WI38 (cell line): ENCODE results near the gene ALDH16A1.

ENCODE experiments used
- H3K4me3 ChIP-seq: 2 replicates; pipeline ENCODE4 v1.5.1; 2011; ENCODE audit warnings: low read depth, mild to moderate bottlenecking, control low read depth, low read length
- TF ChIP-seq, protein P1 (sequence below): IDR thresholded peaks from 2 replicates; pipeline ENCODE4 v1.5.1; 2012; ENCODE audit warnings: low read depth, mild to moderate bottlenecking, control low read depth, low read length

The ALDH16A1 gene

DNA sequence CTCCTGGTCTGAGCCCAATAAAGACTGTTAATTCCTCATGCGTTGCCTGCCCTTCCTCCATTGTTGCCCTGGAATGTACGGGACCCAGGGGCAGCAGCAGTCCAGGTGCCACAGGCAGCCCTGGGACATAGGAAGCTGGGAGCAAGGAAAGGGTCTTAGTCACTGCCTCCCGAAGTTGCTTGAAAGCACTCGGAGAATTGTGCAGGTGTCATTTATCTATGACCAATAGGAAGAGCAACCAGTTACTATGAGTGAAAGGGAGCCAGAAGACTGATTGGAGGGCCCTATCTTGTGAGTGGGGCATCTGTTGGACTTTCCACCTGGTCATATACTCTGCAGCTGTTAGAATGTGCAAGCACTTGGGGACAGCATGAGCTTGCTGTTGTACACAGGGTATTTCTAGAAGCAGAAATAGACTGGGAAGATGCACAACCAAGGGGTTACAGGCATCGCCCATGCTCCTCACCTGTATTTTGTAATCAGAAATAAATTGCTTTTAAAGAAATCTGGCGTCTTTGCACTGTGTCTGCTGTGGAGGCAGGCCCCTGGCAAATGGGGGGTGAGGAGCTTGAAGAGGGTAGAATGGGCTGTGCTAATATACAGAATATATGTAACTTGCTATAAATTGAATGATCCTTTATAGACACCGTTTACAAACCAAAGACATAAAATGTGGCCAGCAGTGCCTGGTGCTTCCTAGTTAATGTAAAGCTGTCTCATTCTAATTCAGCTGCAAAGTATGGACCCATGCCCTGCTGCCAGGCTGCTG, 39.0 kb downstream of the ALDH16A1 start:
- no peak overlapping the region for H3K4me3 ChIP-seq
- TF ChIP-seq, protein P1, sequence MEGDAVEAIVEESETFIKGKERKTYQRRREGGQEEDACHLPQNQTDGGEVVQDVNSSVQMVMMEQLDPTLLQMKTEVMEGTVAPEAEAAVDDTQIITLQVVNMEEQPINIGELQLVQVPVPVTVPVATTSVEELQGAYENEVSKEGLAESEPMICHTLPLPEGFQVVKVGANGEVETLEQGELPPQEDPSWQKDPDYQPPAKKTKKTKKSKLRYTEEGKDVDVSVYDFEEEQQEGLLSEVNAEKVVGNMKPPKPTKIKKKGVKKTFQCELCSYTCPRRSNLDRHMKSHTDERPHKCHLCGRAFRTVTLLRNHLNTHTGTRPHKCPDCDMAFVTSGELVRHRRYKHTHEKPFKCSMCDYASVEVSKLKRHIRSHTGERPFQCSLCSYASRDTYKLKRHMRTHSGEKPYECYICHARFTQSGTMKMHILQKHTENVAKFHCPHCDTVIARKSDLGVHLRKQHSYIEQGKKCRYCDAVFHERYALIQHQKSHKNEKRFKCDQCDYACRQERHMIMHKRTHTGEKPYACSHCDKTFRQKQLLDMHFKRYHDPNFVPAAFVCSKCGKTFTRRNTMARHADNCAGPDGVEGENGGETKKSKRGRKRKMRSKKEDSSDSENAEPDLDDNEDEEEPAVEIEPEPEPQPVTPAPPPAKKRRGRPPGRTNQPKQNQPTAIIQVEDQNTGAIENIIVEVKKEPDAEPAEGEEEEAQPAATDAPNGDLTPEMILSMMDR = no peak

DNA sequence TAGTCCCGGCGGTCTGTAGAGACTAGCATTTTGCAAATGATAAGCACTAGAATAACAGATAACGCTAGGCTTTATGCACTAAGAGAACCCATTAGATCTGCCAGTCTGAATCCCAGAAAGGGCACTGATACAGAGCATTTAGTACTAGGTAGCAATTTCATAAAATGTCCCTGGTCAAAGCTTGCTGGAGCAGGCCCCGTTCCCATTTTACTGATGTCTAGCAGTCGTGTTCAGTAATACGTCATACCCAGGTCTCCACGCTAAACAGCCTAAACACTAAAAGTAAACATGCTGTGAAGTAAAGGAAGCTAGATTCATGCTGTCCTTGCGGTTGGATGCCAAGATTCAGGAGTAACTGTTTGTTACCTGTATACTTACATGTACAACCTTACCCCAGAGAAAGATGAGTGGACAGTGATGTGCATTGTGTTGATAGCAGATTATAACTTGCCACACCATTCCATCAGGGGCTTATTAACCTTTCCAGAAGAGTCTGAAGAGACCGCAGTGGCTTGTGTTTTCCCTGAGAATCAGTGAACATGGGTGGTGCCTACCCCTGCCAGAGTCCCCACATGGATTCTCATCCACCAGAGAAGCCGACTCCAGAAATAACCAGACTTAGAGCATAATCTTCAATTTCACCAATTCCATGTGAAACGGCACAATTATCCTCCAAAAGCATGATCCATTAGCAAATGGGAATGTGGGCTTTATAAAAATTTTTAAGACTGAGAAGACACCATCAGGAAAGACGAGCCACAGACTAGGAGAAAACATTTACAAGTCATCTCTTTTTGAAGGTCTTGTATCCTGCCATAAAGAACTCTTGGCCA, 39.8 kb downstream of the ALDH16A1 start:
- H3K4me3 ChIP-seq = no peak overlapping the region
- TF ChIP-seq, protein P1 = no peak

DNA sequence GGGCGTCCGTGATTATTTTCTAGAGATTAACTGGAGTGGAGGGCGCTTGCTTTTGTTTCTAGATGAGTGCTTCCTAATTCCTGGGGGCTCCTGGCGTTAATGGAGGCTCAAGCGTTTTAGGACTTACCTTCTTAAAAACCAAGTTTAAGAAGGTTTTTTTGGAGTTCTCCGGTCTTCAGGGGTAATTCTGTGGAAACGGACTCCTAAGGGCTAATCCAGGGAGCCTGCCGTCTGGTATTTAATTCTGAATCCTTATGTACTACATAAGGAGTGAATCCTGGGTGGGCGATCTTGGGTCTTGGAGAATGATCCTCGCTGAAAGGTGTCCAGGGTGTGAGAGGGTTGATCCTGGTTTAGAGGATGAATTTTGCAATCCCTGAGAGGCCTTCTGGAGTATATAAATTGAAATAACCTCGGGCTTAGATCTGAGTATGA, 43.6 kb downstream of the ALDH16A1 start:
- peak overlapping the region; percentile 74 for H3K4me3 ChIP-seq
- TF ChIP-seq, protein P1 = no peak

DNA sequence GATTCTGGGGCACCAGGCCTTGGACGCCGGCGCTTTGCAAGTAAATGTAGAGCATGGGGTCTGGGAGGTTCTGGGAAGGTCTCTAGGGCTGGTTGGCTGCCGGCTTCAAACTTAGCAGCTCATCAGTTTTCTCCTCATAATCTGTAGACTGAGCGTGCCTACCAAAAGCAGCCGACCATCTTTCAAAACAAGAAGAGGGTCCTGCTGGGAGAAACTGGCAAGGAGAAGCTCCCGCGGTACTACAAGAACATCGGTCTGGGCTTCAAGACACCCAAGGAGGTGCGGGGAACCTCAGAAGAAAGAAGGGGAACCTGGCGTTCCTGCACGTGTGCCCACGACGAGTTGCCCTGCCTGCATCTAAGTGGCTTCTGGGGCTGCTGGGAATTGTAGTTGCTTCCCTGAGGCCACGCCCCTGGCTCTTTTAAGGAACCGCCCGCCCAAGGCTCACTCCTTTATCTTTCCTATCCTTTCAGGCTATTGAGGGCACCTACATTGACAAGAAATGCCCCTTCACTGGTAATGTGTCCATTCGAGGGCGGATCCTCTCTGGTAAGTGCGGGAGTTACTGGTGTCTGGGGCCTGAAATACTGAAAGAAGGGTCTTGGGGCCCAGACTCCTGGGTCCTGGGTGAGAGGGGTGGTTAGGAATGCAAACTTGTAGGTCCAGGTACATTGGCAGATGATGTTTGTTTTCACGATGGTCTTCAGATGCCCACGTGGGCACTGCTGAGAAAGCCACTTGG, 44.2 kb downstream of the ALDH16A1 start:
- peak overlapping the region; percentile 74 for H3K4me3 ChIP-seq
- TF ChIP-seq, protein P1 = no peak

DNA sequence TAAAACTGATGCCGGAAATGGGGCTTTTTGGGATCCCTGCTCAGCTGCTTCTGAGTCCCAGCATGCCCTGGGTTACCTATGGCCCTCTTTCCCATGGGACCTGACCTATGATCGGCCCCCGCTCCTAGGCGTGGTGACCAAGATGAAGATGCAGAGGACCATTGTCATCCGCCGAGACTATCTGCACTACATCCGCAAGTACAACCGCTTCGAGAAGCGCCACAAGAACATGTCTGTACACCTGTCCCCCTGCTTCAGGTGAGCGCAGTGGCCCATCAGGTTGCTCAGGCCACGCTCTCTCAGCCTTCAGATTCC, 44.7 kb downstream of the ALDH16A1 start:
- H3K4me3 ChIP-seq = peak overlapping the region; percentile 74
- TF ChIP-seq, protein P1 = no peak

DNA sequence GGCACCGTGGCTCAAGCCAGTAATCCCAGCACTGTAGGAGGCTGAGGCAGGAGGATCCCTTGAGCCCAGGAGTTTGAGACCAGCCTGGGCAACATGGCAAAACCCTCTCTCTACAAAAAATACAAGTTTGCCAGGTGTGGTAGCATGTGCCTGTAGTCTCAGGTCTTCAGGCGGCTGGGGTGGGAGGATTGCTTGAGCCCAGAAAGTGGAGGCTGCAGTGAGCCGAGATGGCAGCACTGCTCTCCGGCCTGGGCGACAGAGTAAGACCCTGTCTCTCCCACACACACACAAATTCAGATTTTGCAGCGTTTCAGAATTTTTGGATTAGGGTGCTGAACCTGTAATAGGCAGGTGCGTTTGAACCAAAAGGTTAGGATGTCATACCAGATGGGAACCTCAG, 45.5 kb downstream of the ALDH16A1 start:
- H3K4me3 ChIP-seq = no peak overlapping the region
- TF ChIP-seq, protein P1 = no peak
